PC-9 (cell line): ENCODE results near the gene SLC39A13.

Source experiments
- EZH2 ChIP-seq: fragments of 200-600 bp; sonication (generic); IDR thresholded peaks from 2 replicates; pipeline ENCODE4 v1.8.0; 2017; ENCODE audit warnings: antibody characterized with exemption, low read depth
- TF ChIP-seq, protein P1 (sequence below): fragments of 200-600 bp; sonication (generic); conservative IDR thresholded peaks from 2 replicates; pipeline ENCODE4 v1.6.1; 2017; ENCODE audit warnings: mixed run types, antibody characterized with exemption, mild to moderate bottlenecking, moderate library complexity

DNA sequence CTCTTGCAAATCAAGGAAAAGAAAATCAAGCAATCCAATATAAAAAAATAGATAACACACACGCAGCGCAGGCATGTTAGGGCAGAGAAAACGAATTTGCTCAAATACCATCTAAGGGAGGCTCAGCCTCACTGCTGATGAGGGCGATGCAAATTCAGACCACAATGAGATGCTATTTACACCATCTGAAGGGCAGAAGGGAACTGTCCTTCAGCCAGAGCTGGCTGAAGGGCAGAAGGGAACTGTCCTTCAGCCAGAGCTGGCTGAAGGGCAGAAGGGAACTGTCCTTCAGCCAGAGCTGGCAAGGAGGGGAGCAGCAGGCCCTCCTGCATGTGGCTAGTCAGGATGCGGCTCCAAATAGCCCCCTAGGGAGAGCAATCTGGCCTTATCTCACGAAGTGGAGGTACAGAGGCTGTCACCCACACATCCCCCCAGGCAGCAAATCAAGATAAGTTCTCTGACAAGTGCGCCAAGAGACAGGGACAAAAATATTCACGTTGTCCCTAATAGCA lies 7.6 kb upstream of the SLC39A13 start:
- TF ChIP-seq, protein P1, sequence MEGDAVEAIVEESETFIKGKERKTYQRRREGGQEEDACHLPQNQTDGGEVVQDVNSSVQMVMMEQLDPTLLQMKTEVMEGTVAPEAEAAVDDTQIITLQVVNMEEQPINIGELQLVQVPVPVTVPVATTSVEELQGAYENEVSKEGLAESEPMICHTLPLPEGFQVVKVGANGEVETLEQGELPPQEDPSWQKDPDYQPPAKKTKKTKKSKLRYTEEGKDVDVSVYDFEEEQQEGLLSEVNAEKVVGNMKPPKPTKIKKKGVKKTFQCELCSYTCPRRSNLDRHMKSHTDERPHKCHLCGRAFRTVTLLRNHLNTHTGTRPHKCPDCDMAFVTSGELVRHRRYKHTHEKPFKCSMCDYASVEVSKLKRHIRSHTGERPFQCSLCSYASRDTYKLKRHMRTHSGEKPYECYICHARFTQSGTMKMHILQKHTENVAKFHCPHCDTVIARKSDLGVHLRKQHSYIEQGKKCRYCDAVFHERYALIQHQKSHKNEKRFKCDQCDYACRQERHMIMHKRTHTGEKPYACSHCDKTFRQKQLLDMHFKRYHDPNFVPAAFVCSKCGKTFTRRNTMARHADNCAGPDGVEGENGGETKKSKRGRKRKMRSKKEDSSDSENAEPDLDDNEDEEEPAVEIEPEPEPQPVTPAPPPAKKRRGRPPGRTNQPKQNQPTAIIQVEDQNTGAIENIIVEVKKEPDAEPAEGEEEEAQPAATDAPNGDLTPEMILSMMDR = no peak
- no peak for TF ChIP-seq EZH2
